AG09309 (cell line): ENCODE measurements around the gene LDHA.

Experiments used
- DNase-seq: peaks from one replicate; pipeline ENCODE4 v3.0.0-alpha.2; 2010; ENCODE audit warnings: low read depth
- H3K4me3 ChIP-seq: 2 replicates; pipeline ENCODE4 v1.5.1; 2011; ENCODE audit warnings: mild to moderate bottlenecking, low read depth, low read length, moderate library complexity; ENCODE audit not compliant: control insufficient read depth
- TF ChIP-seq, protein P1 (sequence below): IDR thresholded peaks from 2 replicates; pipeline ENCODE4 v1.5.1; 2011; ENCODE audit warnings: mild to moderate bottlenecking, low read depth, low read length, inconsistent platforms; ENCODE audit not compliant: insufficient read depth, control insufficient read depth; ENCODE audit errors: missing control alignments

Gene LDHA

GRCh38 chr11:18394275-18394927 is at the start of gene LDHA:
TSS of gene LDHA (plus strand) at chr11:18394563. CDS start at chr11:18396843, 2,280 bp downstream.
- H3K4me3 ChIP-seq, result peak within 1 kb of the TSS; percentile 80
- peak; percentile 83 for DNase-seq
- TF ChIP-seq, protein P1, sequence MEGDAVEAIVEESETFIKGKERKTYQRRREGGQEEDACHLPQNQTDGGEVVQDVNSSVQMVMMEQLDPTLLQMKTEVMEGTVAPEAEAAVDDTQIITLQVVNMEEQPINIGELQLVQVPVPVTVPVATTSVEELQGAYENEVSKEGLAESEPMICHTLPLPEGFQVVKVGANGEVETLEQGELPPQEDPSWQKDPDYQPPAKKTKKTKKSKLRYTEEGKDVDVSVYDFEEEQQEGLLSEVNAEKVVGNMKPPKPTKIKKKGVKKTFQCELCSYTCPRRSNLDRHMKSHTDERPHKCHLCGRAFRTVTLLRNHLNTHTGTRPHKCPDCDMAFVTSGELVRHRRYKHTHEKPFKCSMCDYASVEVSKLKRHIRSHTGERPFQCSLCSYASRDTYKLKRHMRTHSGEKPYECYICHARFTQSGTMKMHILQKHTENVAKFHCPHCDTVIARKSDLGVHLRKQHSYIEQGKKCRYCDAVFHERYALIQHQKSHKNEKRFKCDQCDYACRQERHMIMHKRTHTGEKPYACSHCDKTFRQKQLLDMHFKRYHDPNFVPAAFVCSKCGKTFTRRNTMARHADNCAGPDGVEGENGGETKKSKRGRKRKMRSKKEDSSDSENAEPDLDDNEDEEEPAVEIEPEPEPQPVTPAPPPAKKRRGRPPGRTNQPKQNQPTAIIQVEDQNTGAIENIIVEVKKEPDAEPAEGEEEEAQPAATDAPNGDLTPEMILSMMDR, result no peak

DNA sequence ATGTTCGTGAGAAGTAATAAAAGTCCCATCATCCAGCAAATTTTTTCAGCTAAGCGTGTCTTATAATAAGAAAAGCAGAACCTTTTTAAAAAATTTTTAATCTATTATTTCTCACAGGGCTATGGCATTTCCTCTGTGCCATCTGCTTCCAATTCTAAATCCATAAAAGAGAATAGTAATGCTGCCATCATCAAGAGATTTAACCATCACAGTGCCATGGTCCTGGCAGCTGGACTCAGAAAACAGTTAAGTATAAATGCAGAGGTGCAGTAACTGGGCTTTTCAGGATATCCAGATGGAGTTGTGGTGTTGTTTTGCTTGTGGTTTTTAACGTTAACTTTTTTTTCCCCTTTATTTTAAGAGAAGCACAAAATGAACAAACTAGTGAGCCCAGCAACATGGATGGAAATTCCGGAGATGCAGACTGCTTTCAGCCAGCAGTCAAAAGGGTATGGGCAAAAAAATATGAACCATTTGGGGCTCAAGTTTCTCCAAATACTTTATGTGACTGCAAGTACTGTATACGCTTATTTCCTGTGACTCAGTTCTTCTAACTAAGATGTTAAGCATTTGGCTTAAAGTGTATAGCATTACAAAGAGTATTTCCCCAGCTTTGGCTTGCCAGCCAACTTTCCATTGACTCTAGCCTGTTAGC is 46.8 kb upstream of the LDHA start:
- TF ChIP-seq, protein P1, result no peak
- no peak overlapping the region for H3K4me3 ChIP-seq
- peak; percentile 61 for DNase-seq

- no peak overlapping the region for H3K4me3 ChIP-seq
- DNase-seq, result no peak
- TF ChIP-seq, protein P1, result no peak
Observed at GRCh38 chr11:18352581-18352980, 41.8 kb upstream of the LDHA start.

DNA sequence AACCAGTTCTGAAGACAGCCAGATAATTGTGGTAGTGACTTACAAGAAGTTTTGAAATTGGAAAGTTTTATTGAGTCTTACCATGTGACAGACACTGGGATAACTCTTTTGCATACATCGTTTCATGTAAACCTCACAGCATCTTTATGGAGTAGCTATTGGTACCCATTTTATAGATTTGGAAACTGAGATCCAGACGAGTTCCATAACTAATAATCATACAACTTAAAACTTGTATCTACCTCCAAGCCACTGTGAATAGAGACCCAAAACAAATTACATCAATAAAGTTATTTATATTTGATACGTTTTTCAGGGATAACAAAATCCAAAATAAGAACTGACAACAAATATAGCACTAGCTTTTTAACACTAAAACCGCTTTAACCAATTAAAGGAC is 35.7 kb upstream of the LDHA start:
- no peak for DNase-seq
- TF ChIP-seq, protein P1, result no peak
- H3K4me3 ChIP-seq, result no peak overlapping the region

GRCh38 chr11:18361154-18361553 is 33.2 kb upstream of the LDHA start:
- TF ChIP-seq, protein P1, result no peak
- no peak for DNase-seq
- H3K4me3 ChIP-seq, result no peak overlapping the region

DNA sequence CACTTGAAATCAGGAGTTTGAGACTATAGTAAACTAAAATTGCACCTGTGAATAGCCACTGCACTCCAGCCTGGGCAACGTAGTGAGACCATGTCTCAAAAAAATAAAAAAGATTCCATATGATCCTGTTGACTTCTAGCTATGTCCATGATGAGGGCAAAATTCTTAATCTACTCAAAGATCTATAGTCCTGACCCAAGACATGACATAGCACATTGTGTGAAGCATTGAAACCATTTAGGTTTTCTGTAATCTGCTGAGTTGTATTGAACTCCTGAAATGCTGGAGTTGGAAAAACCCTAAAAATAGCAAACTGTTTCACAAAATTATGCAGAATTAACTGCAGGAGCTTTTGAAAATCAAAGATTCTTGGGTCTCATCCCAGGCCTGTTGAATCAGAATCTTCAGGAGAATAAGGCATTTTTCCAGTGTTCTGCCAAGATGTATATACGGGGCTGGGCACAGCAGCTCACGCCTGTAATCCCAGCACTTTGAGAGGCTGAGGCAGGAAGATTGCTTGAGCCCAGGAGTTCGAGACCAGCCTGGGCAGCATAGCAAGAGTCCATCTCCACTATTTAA is 29.8 kb upstream of the LDHA start:
- TF ChIP-seq, protein P1, result no peak
- no peak for DNase-seq
- H3K4me3 ChIP-seq, result no peak overlapping the region

DNA sequence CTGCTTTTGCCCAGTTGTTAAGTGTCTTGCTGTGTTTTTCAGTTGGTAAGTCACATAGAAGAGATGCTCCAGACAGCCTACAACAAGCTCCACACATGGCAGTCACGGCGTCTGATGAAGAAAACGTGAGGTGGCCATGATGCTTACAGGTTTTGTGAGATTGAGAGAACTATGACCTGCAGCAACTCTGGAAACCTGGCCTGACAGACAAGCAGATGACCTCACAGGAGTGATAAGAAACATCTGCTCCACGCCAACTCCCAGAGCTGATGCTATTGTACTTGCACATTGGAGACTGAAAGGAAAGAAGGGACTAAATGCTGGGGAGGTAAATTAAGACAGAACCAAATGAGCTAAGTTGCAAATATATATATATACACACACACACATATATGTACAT is 28.6 kb upstream of the LDHA start:
- H3K4me3 ChIP-seq, result no peak overlapping the region
- TF ChIP-seq, protein P1, result no peak
- DNase-seq, result no peak
